Measurements from ENCODE around the gene CCDC15.
"Not testable (repeated sequence)": the region's sequence is repeated elsewhere in the genome, so short reads cannot be mapped to it uniquely, and the experiment has no call there.

Gene CCDC15

GRCh38 chr11:124988063-124988462 lies 34.1 kb downstream of the CCDC15 start:
- no peak for TF ChIP-seq POLR2A (IDR thresholded peaks at IDR 0.05; ENCODE audit: low read length)
- no peak for TF ChIP-seq GATA1 (IDR thresholded peaks at IDR 0.05; ENCODE audit: low read depth, low read length)
- no peak for DNase-seq

GRCh38 chr11:125001079-125001778 lies 47.2 kb downstream of the CCDC15 start:
- TF ChIP-seq GATA1 (IDR thresholded peaks at IDR 0.05; ENCODE audit: low read depth, low read length), result no peak
- TF ChIP-seq POLR2A (IDR thresholded peaks at IDR 0.05; ENCODE audit: low read length), result no peak
- no peak for DNase-seq

- no peak for DNase-seq
- TF ChIP-seq GATA1 (IDR thresholded peaks at IDR 0.05; ENCODE audit: low read depth, low read length) (no peak), POLR2A (IDR thresholded peaks at IDR 0.05; ENCODE audit: low read length) (no peak)
Measured at GRCh38 chr11:125001849-125002248, 47.8 kb downstream of the CCDC15 start.

- no peak for DNase-seq
- no peak for TF ChIP-seq GATA1 (IDR thresholded peaks at IDR 0.05; ENCODE audit: low read depth, low read length)
- TF ChIP-seq POLR2A (IDR thresholded peaks at IDR 0.05; ENCODE audit: low read length), result no peak
Measured at GRCh38 chr11:125005491-125005890, 51.5 kb downstream of the CCDC15 start.

GRCh38 chr11:125016413-125016812 lies 62.4 kb downstream of the CCDC15 start:
- DNase-seq, result no peak
- no peak for TF ChIP-seq GATA1 (IDR thresholded peaks at IDR 0.05; ENCODE audit: low read depth, low read length)

- no peak for TF ChIP-seq POLR2A (IDR thresholded peaks at IDR 0.05; ENCODE audit: low read length)
- no peak for TF ChIP-seq GATA1 (IDR thresholded peaks at IDR 0.05; ENCODE audit: low read depth, low read length)
- DNase-seq, result no peak
Measured at GRCh38 chr11:125020342-125020741, 66.3 kb downstream of the CCDC15 start.

- TF ChIP-seq POLR2A (IDR thresholded peaks at IDR 0.05; ENCODE audit: low read length) (no peak), GATA1 (IDR thresholded peaks at IDR 0.05; ENCODE audit: low read depth, low read length) (no peak)
- DNase-seq, result no peak
Measured at GRCh38 chr11:125022551-125022950, 68.5 kb downstream of the CCDC15 start.

GRCh38 chr11:125025968-125026367 lies 72.0 kb downstream of the CCDC15 start:
- DNase-seq, result no peak

GRCh38 chr11:125029431-125029830 lies 75.4 kb downstream of the CCDC15 start:
- DNase-seq, result not testable (repeated sequence)

More at GRCh38 chr11:125025968-125026367, 72.0 kb downstream of the CCDC15 start:
- no peak for TF ChIP-seq POLR2A (IDR thresholded peaks at IDR 0.05; ENCODE audit: low read length)
- no peak for TF ChIP-seq GATA1 (IDR thresholded peaks at IDR 0.05; ENCODE audit: low read depth, low read length)

GRCh38 chr11:125036933-125037332 lies 82.9 kb downstream of the CCDC15 start:
- peak in 1 of 2 experiments; percentile 6 for DNase-seq
- TF ChIP-seq GATA1 (IDR thresholded peaks at IDR 0.05; ENCODE audit: low read depth, low read length) (no peak), POLR2A (IDR thresholded peaks at IDR 0.05; ENCODE audit: low read length) (no peak)

GRCh38 chr11:125049164-125049792 lies 95.3 kb downstream of the CCDC15 start:
- DNase-seq, result no peak
- TF ChIP-seq POLR2A (IDR thresholded peaks at IDR 0.05; ENCODE audit: low read length) (no peak), GATA1 (IDR thresholded peaks at IDR 0.05; ENCODE audit: low read depth, low read length) (no peak)

- DNase-seq, result no peak
Measured at GRCh38 chr11:125052047-125052446, 98.0 kb downstream of the CCDC15 start.

GRCh38 chr11:125053167-125053566 lies 99.2 kb downstream of the CCDC15 start:
- TF ChIP-seq GATA1 (IDR thresholded peaks at IDR 0.05; ENCODE audit: low read depth, low read length) (no peak), POLR2A (IDR thresholded peaks at IDR 0.05; ENCODE audit: low read length) (no peak)
- DNase-seq, result no peak

More at GRCh38 chr11:125052047-125052446, 98.0 kb downstream of the CCDC15 start:
- no peak for TF ChIP-seq GATA1 (IDR thresholded peaks at IDR 0.05; ENCODE audit: low read depth, low read length)
- no peak for TF ChIP-seq POLR2A (IDR thresholded peaks at IDR 0.05; ENCODE audit: low read length)

- DNase-seq, result no peak
- TF ChIP-seq POLR2A (IDR thresholded peaks at IDR 0.05; ENCODE audit: low read length), result no peak
- no peak for TF ChIP-seq GATA1 (IDR thresholded peaks at IDR 0.05; ENCODE audit: low read depth, low read length)
Measured at GRCh38 chr11:125055107-125055715, 101.2 kb downstream of the CCDC15 start.

- not testable (repeated sequence) for DNase-seq
Measured at GRCh38 chr11:125056111-125056510, 102.1 kb downstream of the CCDC15 start.
